ENCODE data around the gene PDE4D.

DNA sequence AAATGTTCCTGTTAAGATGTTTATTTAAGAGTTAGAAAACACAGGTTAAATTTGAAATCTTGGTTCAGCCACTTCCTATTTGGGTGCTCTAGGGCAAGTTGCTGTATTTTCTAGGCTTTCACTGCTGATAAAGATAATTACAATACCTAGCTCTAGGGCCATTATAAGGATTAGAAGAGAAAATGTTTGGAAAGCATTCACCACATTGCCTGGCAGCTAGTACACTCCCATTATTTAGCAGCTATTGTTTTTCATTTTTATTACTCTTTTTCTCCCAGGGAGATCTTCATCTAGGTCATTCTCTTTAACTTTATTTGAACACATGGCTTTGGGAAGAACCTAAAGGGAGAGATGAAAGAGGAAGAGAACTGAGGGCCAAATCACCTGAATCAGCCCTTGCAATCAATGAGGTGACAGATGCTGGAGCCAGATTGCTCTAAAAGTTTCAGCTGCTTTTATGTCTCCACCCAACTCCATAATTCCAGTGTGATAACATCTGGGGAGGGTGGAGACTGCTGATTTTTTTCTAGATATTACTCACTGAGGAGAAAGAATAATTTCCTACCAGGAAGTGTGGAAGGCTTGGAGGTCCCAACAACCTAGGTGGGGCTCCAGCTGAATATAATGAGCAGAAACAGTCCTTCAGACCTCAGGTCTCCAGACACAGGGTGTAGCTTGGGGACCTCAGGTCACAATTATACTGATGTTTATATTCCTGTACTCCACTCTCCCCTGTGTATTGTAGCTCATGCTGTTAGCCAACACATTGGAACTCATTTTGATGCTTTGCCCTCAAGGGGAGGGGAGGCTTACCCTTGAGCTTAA lies 670.6 kb downstream of the PDE4D start:
- TF ChIP-seq, protein P1, sequence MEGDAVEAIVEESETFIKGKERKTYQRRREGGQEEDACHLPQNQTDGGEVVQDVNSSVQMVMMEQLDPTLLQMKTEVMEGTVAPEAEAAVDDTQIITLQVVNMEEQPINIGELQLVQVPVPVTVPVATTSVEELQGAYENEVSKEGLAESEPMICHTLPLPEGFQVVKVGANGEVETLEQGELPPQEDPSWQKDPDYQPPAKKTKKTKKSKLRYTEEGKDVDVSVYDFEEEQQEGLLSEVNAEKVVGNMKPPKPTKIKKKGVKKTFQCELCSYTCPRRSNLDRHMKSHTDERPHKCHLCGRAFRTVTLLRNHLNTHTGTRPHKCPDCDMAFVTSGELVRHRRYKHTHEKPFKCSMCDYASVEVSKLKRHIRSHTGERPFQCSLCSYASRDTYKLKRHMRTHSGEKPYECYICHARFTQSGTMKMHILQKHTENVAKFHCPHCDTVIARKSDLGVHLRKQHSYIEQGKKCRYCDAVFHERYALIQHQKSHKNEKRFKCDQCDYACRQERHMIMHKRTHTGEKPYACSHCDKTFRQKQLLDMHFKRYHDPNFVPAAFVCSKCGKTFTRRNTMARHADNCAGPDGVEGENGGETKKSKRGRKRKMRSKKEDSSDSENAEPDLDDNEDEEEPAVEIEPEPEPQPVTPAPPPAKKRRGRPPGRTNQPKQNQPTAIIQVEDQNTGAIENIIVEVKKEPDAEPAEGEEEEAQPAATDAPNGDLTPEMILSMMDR (IDR thresholded peaks at IDR 0.05): no peak
- TF ChIP-seq POLR2A (IDR thresholded peaks at IDR 0.05): no peak

Measured in right lobe of liver (tissue), 4 donors.